Activated B cell treated with CpG ODN at 0.5 μM for 24 hours (primary cell): ENCODE measurements around the gene NFX1. TPM values are rescaled to one million over a fixed set of nuclear protein-coding genes. Genes with fewer than 3 reads are reported as not detected.

ENCODE experiments used
- ATAC-seq: fragments of 200-7000 bp; cut with Tn5 transposase; one replicate; pipeline ENCODE4 v1.10.0; 2021; ENCODE audit warnings: low read depth, mild to moderate bottlenecking, moderate library complexity
- CTCF ChIA-PET: fragments of 350-600 bp; sonication (Branson Sonifier 250); formaldehyde crosslinking; loops from one replicate; lab custom pipeline; 2021; ENCODE audit warnings: antibody characterized with exemption; lab: Charles Lee
- POLR2A ChIA-PET: fragments of 350-600 bp; sonication (Branson Sonifier 250); formaldehyde crosslinking; loops from one replicate; lab custom pipeline; 2021; ENCODE audit warnings: antibody characterized with exemption; lab: Charles Lee
- DNase-seq: peaks from one replicate; pipeline ENCODE4 v3.0.0; 2022
- H3K27ac Mint-ChIP-seq: one replicate; pipeline ENCODE4 v1.8.0; 2020; ENCODE audit warnings: mixed read lengths
- H3K27me3 Mint-ChIP-seq: one replicate; pipeline ENCODE4 v1.8.0; 2021; ENCODE audit warnings: mixed read lengths
- H3K36me3 Mint-ChIP-seq: one replicate; pipeline ENCODE4 v1.8.0; 2021; ENCODE audit warnings: low read depth, mixed read lengths
- H3K4me1 Mint-ChIP-seq: one replicate; pipeline ENCODE4 v1.8.0; 2021; ENCODE audit warnings: mixed read lengths
- H3K4me3 Mint-ChIP-seq: one replicate; pipeline ENCODE4 v1.8.0; 2020; ENCODE audit warnings: mild to moderate bottlenecking, mixed read lengths
- H3K9me3 Mint-ChIP-seq: one replicate; pipeline ENCODE4 v1.8.0; 2020; ENCODE audit warnings: mixed read lengths
- intact Hi-C: fragments of 100-400 bp; cut with micrococcal nuclease; formaldehyde crosslinking; loops from one replicate; pipeline ENCODE4 v1.15.1; 2024
- total RNA-seq: library from RNA; stranded (reverse); gene quantifications from 2 replicates; pipeline ENCODE4 v1.2.3, GENCODE V29; 2022
- TF ChIP-seq, protein P1 (sequence below): fragments of 200-600 bp; IDR thresholded peaks from one replicate; pipeline ENCODE4 v1.8.0; 2022; ENCODE audit warnings: antibody characterized with exemption, mild to moderate bottlenecking

NFX1 gene
- total RNA-seq, 1 donor from 2014 or later: 57.2 TPM

DNA sequence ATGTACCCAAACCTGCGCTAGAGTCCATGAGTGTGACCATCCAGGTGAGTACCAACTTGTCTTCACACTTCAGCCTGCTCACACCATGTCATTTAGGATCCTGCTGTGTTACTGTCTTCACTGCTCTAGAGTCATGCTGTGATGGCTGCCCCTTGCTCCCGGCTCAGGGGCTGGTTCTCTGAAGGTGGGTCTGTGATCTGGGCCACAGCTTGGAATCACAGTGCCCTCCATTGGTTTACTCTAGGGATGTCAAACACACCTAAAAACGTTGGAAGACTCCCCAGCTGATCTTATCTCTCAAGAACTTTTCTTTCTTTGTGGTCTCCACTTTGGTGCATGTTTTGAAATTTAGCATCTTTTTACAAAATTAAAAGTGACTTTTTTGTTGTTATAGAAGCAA lies 53.8 kb downstream of the NFX1 start:
- ATAC-seq (no peak), DNase-seq (no peak)
- intact Hi-C loops: loop anchor here (5.0 kb wide), 1 partner anchor 47 kb away; no protein-coding TSS in a partner anchor
- peaks cover 92% of the 10 kb centered on the region for H3K36me3 Mint-ChIP-seq
- TF ChIP-seq, protein P1, sequence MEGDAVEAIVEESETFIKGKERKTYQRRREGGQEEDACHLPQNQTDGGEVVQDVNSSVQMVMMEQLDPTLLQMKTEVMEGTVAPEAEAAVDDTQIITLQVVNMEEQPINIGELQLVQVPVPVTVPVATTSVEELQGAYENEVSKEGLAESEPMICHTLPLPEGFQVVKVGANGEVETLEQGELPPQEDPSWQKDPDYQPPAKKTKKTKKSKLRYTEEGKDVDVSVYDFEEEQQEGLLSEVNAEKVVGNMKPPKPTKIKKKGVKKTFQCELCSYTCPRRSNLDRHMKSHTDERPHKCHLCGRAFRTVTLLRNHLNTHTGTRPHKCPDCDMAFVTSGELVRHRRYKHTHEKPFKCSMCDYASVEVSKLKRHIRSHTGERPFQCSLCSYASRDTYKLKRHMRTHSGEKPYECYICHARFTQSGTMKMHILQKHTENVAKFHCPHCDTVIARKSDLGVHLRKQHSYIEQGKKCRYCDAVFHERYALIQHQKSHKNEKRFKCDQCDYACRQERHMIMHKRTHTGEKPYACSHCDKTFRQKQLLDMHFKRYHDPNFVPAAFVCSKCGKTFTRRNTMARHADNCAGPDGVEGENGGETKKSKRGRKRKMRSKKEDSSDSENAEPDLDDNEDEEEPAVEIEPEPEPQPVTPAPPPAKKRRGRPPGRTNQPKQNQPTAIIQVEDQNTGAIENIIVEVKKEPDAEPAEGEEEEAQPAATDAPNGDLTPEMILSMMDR: no peak
- ChIA-PET CTCF (no interaction called here), POLR2A (no interaction called here)
- H3K9me3 Mint-ChIP-seq: peaks cover 11% of the 10 kb centered on the region
- no peaks in the 10 kb centered on the region for H3K27me3 Mint-ChIP-seq
- H3K27ac Mint-ChIP-seq: no peak overlapping the region
- no peak overlapping the region for H3K4me3 Mint-ChIP-seq
- H3K4me1 Mint-ChIP-seq: no peaks in the 10 kb centered on the region

DNA sequence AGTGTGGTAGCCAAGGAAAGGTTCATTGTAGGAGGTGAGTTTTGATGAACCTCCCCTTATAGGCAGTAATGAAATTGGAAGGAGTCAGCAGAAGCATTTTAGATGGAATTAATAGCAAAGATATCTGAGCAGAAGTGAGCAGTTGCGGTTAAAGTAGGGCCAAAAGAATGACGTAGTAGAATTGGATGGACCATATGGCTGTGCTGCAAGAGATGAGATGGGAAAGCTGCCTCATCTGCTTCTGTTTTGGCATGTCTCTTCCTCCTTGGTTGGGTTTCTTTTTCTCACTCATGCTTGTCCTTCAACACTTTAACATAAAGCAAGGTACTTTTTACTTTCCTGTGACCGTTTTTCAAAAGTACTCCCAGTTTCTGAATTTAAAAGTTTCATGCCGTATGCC lies 56.2 kb downstream of the NFX1 start:
- H3K36me3 Mint-ChIP-seq: peaks cover 80% of the 10 kb centered on the region
- DNase-seq: no peak
- H3K4me1 Mint-ChIP-seq: no peaks in the 10 kb centered on the region
- CTCF ChIA-PET: no interaction called here
- no peak overlapping the region for H3K4me3 Mint-ChIP-seq
- TF ChIP-seq, protein P1: no peak
- no peak overlapping the region for H3K27ac Mint-ChIP-seq
- no peaks in the 10 kb centered on the region for H3K9me3 Mint-ChIP-seq
- no peaks in the 10 kb centered on the region for H3K27me3 Mint-ChIP-seq
- ATAC-seq: no peak
- intact Hi-C loops: no loop called here
- POLR2A ChIA-PET: no interaction called here

DNA sequence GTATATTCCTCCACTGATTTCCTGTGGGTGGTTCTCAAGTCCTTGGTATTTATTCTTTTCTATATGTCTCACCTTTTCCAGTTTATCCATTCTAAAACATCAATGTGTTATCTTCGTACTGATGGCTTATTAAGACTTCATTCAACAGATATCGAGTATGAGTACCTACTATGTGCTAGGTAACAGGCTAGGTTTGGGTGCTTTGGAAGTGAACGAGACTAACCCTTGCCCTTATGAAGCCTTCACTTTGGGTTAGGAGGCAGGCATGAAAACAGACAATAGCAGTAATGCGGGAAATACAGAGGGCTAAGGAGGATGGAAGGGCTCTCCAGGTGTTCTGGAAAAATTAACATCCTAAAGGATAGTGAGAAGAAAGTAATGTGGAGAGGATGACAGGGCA lies 58.7 kb downstream of the NFX1 start:
- TF ChIP-seq, protein P1: no peak
- Mint-ChIP-seq H3K27ac (no peak overlapping the region), H3K36me3 (peaks cover 77% of the 10 kb centered on the region), H3K9me3 (no peaks in the 10 kb centered on the region), H3K4me3 (no peak overlapping the region), H3K4me1 (no peaks in the 10 kb centered on the region), H3K27me3 (no peaks in the 10 kb centered on the region)
- CTCF ChIA-PET: no interaction called here
- ATAC-seq (no peak), DNase-seq (no peak)
- POLR2A ChIA-PET: no interaction called here
- intact Hi-C loops: no loop called here

DNA sequence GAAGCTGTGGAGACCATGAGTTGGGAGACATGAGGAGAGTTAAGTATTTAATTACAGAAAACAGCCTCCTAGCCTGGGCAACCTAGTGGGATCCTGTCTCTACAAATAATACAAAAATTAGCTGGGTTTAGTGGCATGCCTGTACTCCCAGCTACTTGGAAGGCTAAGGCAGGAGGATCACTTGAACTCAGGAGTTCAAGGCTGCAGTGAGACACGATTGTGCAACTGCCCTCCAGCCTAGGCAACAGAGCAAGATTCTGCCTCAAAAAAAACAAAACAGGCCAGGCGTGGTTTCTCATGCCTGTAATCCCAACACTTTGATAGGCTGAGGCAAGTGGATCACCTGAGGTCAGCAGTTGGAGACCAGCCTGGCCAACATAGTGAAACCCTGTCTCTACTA lies 59.4 kb downstream of the NFX1 start:
- ChIA-PET CTCF (interaction anchor here (1.6 kb wide), 1 partner anchor 26 kb away, joined by 5 read pairs; no protein-coding TSS in a partner anchor), POLR2A (no interaction called here)
- DNase-seq (no peak), ATAC-seq (no peak)
- Mint-ChIP-seq H3K27ac (no peak overlapping the region), H3K4me3 (no peak overlapping the region), H3K36me3 (peaks cover 79% of the 10 kb centered on the region), H3K9me3 (no peaks in the 10 kb centered on the region), H3K27me3 (no peaks in the 10 kb centered on the region), H3K4me1 (no peaks in the 10 kb centered on the region)
- TF ChIP-seq, protein P1: no peak
- intact Hi-C loops: no loop called here

DNA sequence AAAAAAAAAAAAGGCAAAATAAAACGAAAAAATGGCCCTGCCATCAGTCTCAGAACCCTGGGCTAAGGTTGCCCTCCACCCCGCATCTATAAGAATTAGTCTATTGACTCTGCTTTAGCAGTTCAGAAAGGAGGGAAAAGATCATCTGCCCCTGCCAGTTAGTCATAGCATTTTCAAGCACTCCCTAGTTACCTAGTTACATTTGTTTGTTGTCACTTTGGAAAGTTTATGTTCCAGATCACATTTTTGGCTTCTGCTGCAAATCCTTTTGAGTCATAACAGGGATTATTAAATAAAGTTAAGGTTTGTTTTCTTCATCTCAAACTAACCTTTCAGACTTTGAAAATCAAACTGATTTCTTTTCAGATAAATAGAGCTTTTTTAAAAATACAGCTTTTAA lies 60.0 kb downstream of the NFX1 start:
- Mint-ChIP-seq H3K36me3 (peaks cover 80% of the 10 kb centered on the region), H3K4me3 (no peak overlapping the region), H3K27ac (no peak overlapping the region), H3K9me3 (no peaks in the 10 kb centered on the region), H3K27me3 (no peaks in the 10 kb centered on the region), H3K4me1 (no peaks in the 10 kb centered on the region)
- intact Hi-C loops: no loop called here
- ChIA-PET CTCF (interaction anchor here (1.6 kb wide), 1 partner anchor 25 kb away, joined by 5 read pairs; no protein-coding TSS in a partner anchor), POLR2A (no interaction called here)
- DNase-seq: no peak
- TF ChIP-seq, protein P1: no peak
- ATAC-seq: no peak
